OCI-LY7 (cell line): ENCODE data around the gene TSTD1. TPM values are rescaled to one million over a fixed set of nuclear protein-coding genes. Genes with fewer than 3 reads are reported as not detected.

ENCODE experiments used
- BruUV-seq: library from RNA; stranded (reverse); fragments of 400-500 nt; replicated peaks from 2 replicates; lab custom pipeline; 2021; lab: Mats Ljungman, UMichigan
- CTCF ChIA-PET: fragments of 300-600 bp; sonication (Branson Sonifier 250); formaldehyde crosslinking; loops from one replicate; lab custom pipeline; 2022; ENCODE audit warnings: antibody characterized with exemption; ENCODE audit not compliant: unreplicated experiment; lab: Charles Lee
- POLR2A ChIA-PET: fragments of 300-600 bp; sonication (Branson Sonifier 250); formaldehyde crosslinking; loops from one replicate; lab custom pipeline; 2022; ENCODE audit warnings: antibody characterized with exemption; lab: Charles Lee
- DNase-seq: peaks from one replicate; pipeline ENCODE4 v3.0.0-alpha.2; 2015; ENCODE audit warnings: low spot score
- H2AFZ ChIP-seq: fragments of 200-600 bp; sonication (generic), shearing (Covaris generic); 2 replicates; pipeline ENCODE4 v1.6.1; 2014; ENCODE audit warnings: mild to moderate bottlenecking, antibody characterized with exemption, low read length, moderate library complexity
- H3K27ac ChIP-seq: fragments of 200-600 bp; sonication (generic); 2 replicates; pipeline ENCODE4 v1.5.1; 2014; ENCODE audit warnings: mixed run types, low read depth, mild to moderate bottlenecking, moderate library complexity, low read length, inconsistent platforms; ENCODE audit not compliant: poor library complexity, severe bottlenecking
- H3K36me3 ChIP-seq: fragments of 200-600 bp; sonication (generic); 2 replicates; pipeline ENCODE4 v1.6.1; 2014; ENCODE audit warnings: mild to moderate bottlenecking, antibody characterized with exemption, low read length, moderate library complexity, mixed read lengths; ENCODE audit not compliant: insufficient read depth
- H3K4me1 ChIP-seq: fragments of 200-600 bp; sonication (generic); 2 replicates; pipeline ENCODE4 v1.5.1; 2014; ENCODE audit warnings: mild to moderate bottlenecking, low read length; ENCODE audit not compliant: insufficient read depth, poor library complexity, severe bottlenecking
- H3K4me2 ChIP-seq: fragments of 200-600 bp; sonication (generic); 2 replicates; pipeline ENCODE4 v1.6.1; 2014; ENCODE audit warnings: mild to moderate bottlenecking, low read length
- H3K4me3 ChIP-seq: fragments of 200-600 bp; sonication (generic); 2 replicates; pipeline ENCODE4 v1.5.1; 2014; ENCODE audit warnings: mild to moderate bottlenecking, low read depth, low read length; ENCODE audit not compliant: poor library complexity, severe bottlenecking
- H3K79me2 ChIP-seq: fragments of 200-600 bp; sonication (generic); 2 replicates; pipeline ENCODE4 v1.6.1; 2016; ENCODE audit warnings: low read depth, mild to moderate bottlenecking, low read length, moderate library complexity, mixed read lengths; ENCODE audit not compliant: insufficient read depth
- H3K9me2 ChIP-seq: fragments of 200-600 bp; sonication (generic); 2 replicates; pipeline ENCODE4 v1.6.1; 2016; ENCODE audit warnings: mild to moderate bottlenecking, low read length, mixed read lengths; ENCODE audit not compliant: insufficient read depth
- H3K9me3 ChIP-seq: fragments of 200-600 bp; sonication (generic); 2 replicates; pipeline ENCODE4 v1.6.1; 2014; ENCODE audit warnings: mild to moderate bottlenecking, mixed run types, low read length, mixed read lengths
- H4K20me1 ChIP-seq: fragments of 200-600 bp; sonication (generic); 2 replicates; pipeline ENCODE4 v1.6.1; 2014; ENCODE audit warnings: mild to moderate bottlenecking, antibody characterized with exemption, low read length, moderate library complexity, mixed read lengths; ENCODE audit not compliant: insufficient read depth
- CTCF ChIP-seq: fragments of 200-600 bp; sonication (generic); conservative IDR thresholded peaks from 2 replicates; pipeline ENCODE4 v1.5.1; 2014; ENCODE audit warnings: mild to moderate bottlenecking, antibody characterized with exemption, low read length, moderate library complexity, mixed read lengths
- EZH2phosphoT487 ChIP-seq: fragments of 200-600 bp; sonication (generic); IDR thresholded peaks from 2 replicates; pipeline ENCODE4 v1.6.1; 2018; ENCODE audit warnings: low read depth, borderline replicate concordance, mild to moderate bottlenecking, mixed run types, antibody characterized with exemption, low read length, moderate library complexity, mixed read lengths
- intact Hi-C: fragments of 100-400 bp; cut with micrococcal nuclease; formaldehyde crosslinking; loops from one replicate; pipeline ENCODE4 v1.10.0; 2022; ENCODE audit not compliant: unreplicated experiment
- total RNA-seq, 2 experiments: library from RNA; depleted of rRNA in 1 of 2; stranded (reverse); fragments of >200 nt in 1 of 2; shearing (Covaris generic) in 1 of 2; gene quantifications; 2 replicates each; pipeline ENCODE4 v1.2.3, GENCODE V29; 2014 to 2022

Gene TSTD1
- total RNA-seq, 2 experiments from 2014 or later: 73.4 to 164 TPM

GRCh38 chr1:161006563-161006962 lies 32.2 kb downstream of the TSTD1 start:
- Histone ChIP-seq H3K9me3 (no peaks in the 10 kb centered on the region), H2AFZ (no peak overlapping the region), H3K9me2 (no peaks in the 10 kb centered on the region), H3K27ac (no peak overlapping the region), H3K79me2 (no peaks in the 10 kb centered on the region), H3K36me3 (no peaks in the 10 kb centered on the region), H3K4me1 (peaks cover 10% of the 10 kb centered on the region), H3K4me2 (no peak overlapping the region), H4K20me1 (no peaks in the 10 kb centered on the region), H3K4me3 (no peak overlapping the region)
- no peak for DNase-seq
- ChIA-PET CTCF (no interaction called here), POLR2A (no interaction called here)
- TF ChIP-seq EZH2phosphoT487: no peak
- TF ChIP-seq CTCF: no peak
- intact Hi-C loops: no loop called here
- no TSS peak for BruUV-seq

GRCh38 chr1:161001525-161001924 lies 37.2 kb downstream of the TSTD1 start:
- H4K20me1 ChIP-seq: no peaks in the 10 kb centered on the region
- H3K79me2 ChIP-seq: no peaks in the 10 kb centered on the region
- peaks cover 12% of the 10 kb centered on the region for H3K36me3 ChIP-seq
- no peak for DNase-seq
- no TSS peak for BruUV-seq
- intact Hi-C loops: no loop called here
- H3K27ac ChIP-seq: no peak overlapping the region
- H3K9me2 ChIP-seq: no peaks in the 10 kb centered on the region
- no peaks in the 10 kb centered on the region for H3K9me3 ChIP-seq
- no peak overlapping the region for H3K4me2 ChIP-seq
- CTCF ChIA-PET: no interaction called here
- H3K4me3 ChIP-seq: no peak overlapping the region
- TF ChIP-seq EZH2phosphoT487 (no peak), CTCF (no peak)
- POLR2A ChIA-PET: interaction anchor here (0.6 to 0.7 kb wide), 2 partner anchors 50 to 369 kb away, joined by 3 to 7 read pairs; no protein-coding TSS in a partner anchor
- no peak overlapping the region for H2AFZ ChIP-seq
- peaks cover 11% of the 10 kb centered on the region for H3K4me1 ChIP-seq

- no peak overlapping the region for H3K4me2 ChIP-seq
- H3K36me3 ChIP-seq: peaks cover 12% of the 10 kb centered on the region
- ChIA-PET POLR2A (no interaction called here), CTCF (no interaction called here)
- H3K4me1 ChIP-seq: peaks cover 11% of the 10 kb centered on the region
- no peak overlapping the region for H3K4me3 ChIP-seq
- no TSS peak for BruUV-seq
- no peak overlapping the region for H2AFZ ChIP-seq
- intact Hi-C loops: no loop called here
- H3K9me3 ChIP-seq: no peaks in the 10 kb centered on the region
- H3K27ac ChIP-seq: no peak overlapping the region
- H3K9me2 ChIP-seq: no peaks in the 10 kb centered on the region
- no peak for DNase-seq
- TF ChIP-seq CTCF (no peak), EZH2phosphoT487 (no peak)
- H4K20me1 ChIP-seq: no peaks in the 10 kb centered on the region
- no peaks in the 10 kb centered on the region for H3K79me2 ChIP-seq
Observed at GRCh38 chr1:161000736-161001480, 37.9 kb downstream of the TSTD1 start.
